HCT116 (cell line): Measurements from ENCODE around the gene CCNA2. TPM values are rescaled to one million over a fixed set of nuclear protein-coding genes. Genes with fewer than 3 reads are reported as not detected.

Source experiments
- ATAC-seq: fragments of 200-7000 bp; cut with Tn5 transposase; 2 replicates; pipeline ENCODE4 v1.9.1; 2020; ENCODE audit warnings: mild to moderate bottlenecking, moderate library complexity
- BruUV-seq: library from RNA; stranded (reverse); fragments of 400-500 nt; replicated peaks from 2 replicates; lab custom pipeline; 2021; lab: Mats Ljungman, UMichigan
- CTCF ChIA-PET: fragments of 300-600 bp; sonication (Branson Sonifier 250); formaldehyde crosslinking; loops from one replicate; lab custom pipeline; 2021; ENCODE audit warnings: antibody characterized with exemption; lab: Charles Lee
- POLR2A ChIA-PET: fragments of 300-600, 350-600 bp; sonication (Branson Sonifier 250); formaldehyde crosslinking; loops from one replicate; lab custom pipeline; 2021; ENCODE audit warnings: antibody characterized with exemption; lab: Charles Lee
- RAD21 ChIA-PET, 2 experiments: fragments of 300-600 bp; sonication (Branson Sonifier 250); formaldehyde crosslinking; loops; one replicate each; lab custom pipeline; 2023; ENCODE audit warnings: low total read pairs in 2 of 2; ENCODE audit not compliant: uncharacterized antibody in 2 of 2, unreplicated experiment in 2 of 2, low non-redundant PET in 1 of 2; lab: Charles Lee
- DNase-seq: peaks from one replicate; pipeline ENCODE4 v3.0.0-alpha.2; 2010; ENCODE audit warnings: low read depth, low spot score
- H2AFZ ChIP-seq: fragments of 200-600 bp; shearing (Covaris generic), sonication (generic); 2 replicates; pipeline ENCODE4 v1.6.1; 2017; ENCODE audit warnings: low read depth, mixed run types, mixed read lengths, antibody characterized with exemption, low read length; ENCODE audit not compliant: poor library complexity, severe bottlenecking
- H3K27ac ChIP-seq: 2 replicates; pipeline ENCODE4 v1.5.1; 2012; ENCODE audit warnings: low read depth, low read length
- H3K27me3 ChIP-seq: fragments of 200-600 bp; sonication (generic); 2 replicates; pipeline ENCODE4 v1.6.1; 2016; ENCODE audit warnings: mixed run types, low read length, mixed read lengths; ENCODE audit not compliant: insufficient read depth
- H3K36me3 ChIP-seq, 2 experiments: fragments of 200-500 bp in 1 of 2; fragments of 200-600 bp in 1 of 2; sonication (Bioruptor generic) in 1 of 2; sonication (generic) in 1 of 2; 2 replicates each; pipeline versions ENCODE4 v1.5.1 to v1.6.1; 2014 to 2016; ENCODE audit warnings: low read length in 2 of 2, inconsistent platforms in 1 of 2, mixed read lengths in 1 of 2, mixed run types in 1 of 2; ENCODE audit not compliant: insufficient read depth in 2 of 2, control insufficient read depth in 1 of 2
- H3K4me1 ChIP-seq, 2 experiments: fragments of 200-600 bp in 1 of 2; sonication (generic) in 1 of 2; 2 replicates each; pipeline versions ENCODE4 v1.5.1 to v1.6.1; 2012 to 2017; ENCODE audit warnings: low read length in 2 of 2, inconsistent platforms in 1 of 2, mild to moderate bottlenecking in 1 of 2, mixed read lengths in 1 of 2, mixed run types in 1 of 2, moderate library complexity in 1 of 2; ENCODE audit not compliant: insufficient read depth in 2 of 2, control insufficient read depth in 1 of 2
- H3K4me2 ChIP-seq: fragments of 200-600 bp; sonication (generic); 2 replicates; pipeline ENCODE4 v1.6.1; 2017; ENCODE audit warnings: mixed run types, low read length, mixed read lengths
- H3K4me3 ChIP-seq, 2 experiments: fragments of 200-600 bp in 1 of 2; sonication (generic) in 1 of 2; replicated peaks in 1 of 2; 2 replicates each; pipeline ENCODE4 v1.5.1; 2011 to 2016; ENCODE audit warnings: low read length in 2 of 2, control low read depth in 1 of 2, low read depth in 1 of 2, mild to moderate bottlenecking in 1 of 2, mixed read lengths in 1 of 2, mixed run types in 1 of 2
- H3K79me2 ChIP-seq: fragments of 200-600 bp; sonication (generic); 2 replicates; pipeline ENCODE4 v1.6.1; 2017; ENCODE audit warnings: mild to moderate bottlenecking, mixed run types, low read length, moderate library complexity, mixed read lengths; ENCODE audit not compliant: insufficient read depth
- H3K9ac ChIP-seq: fragments of 200-600 bp; sonication (generic); 2 replicates; pipeline ENCODE4 v1.6.1; 2016; ENCODE audit warnings: low read length, mixed read lengths
- H3K9me2 ChIP-seq: fragments of 200-600 bp; sonication (generic), shearing (Covaris generic); 2 replicates; pipeline ENCODE4 v1.6.1; 2017; ENCODE audit warnings: mixed run types, mild to moderate bottlenecking, moderate library complexity; ENCODE audit not compliant: insufficient read depth
- H3K9me3 ChIP-seq, 2 experiments: fragments of 200-500 bp in 1 of 2; fragments of 200-600 bp in 1 of 2; sonication (Bioruptor generic) in 1 of 2; sonication (generic) in 1 of 2; 2 replicates each; pipeline ENCODE4 v1.6.1; 2014 to 2017; ENCODE audit warnings: low read length in 2 of 2, mixed read lengths in 2 of 2, inconsistent platforms in 1 of 2, low read depth in 1 of 2, mild to moderate bottlenecking in 1 of 2, mixed run types in 1 of 2, moderate library complexity in 1 of 2; ENCODE audit not compliant: control insufficient read depth in 1 of 2, insufficient read depth in 1 of 2
- H4K20me1 ChIP-seq: fragments of 200-600 bp; sonication (generic), shearing (Covaris generic); 2 replicates; pipeline ENCODE4 v1.6.1; 2017; ENCODE audit warnings: mixed run types, mild to moderate bottlenecking, moderate library complexity; ENCODE audit not compliant: insufficient read depth
- CEBPB ChIP-seq: IDR thresholded peaks from 2 replicates; pipeline ENCODE4 v1.6.1; 2012; ENCODE audit warnings: low read depth
- EGR1 ChIP-seq: IDR thresholded peaks from 2 replicates; pipeline ENCODE4 v1.6.1; 2012; ENCODE audit warnings: low read depth
- ELF1 ChIP-seq: IDR thresholded peaks from 2 replicates; pipeline ENCODE4 v1.6.1; 2012; ENCODE audit warnings: low read depth, borderline replicate concordance
- EZH2phosphoT487 ChIP-seq: fragments of 200-600 bp; IDR thresholded peaks from 2 replicates; pipeline ENCODE4 v1.6.1; 2018; ENCODE audit warnings: antibody characterized with exemption, borderline replicate concordance
- FOSL1 ChIP-seq: IDR thresholded peaks from 2 replicates; pipeline ENCODE4 v1.6.1; 2012; ENCODE audit warnings: low read depth
- JUND ChIP-seq: IDR thresholded peaks from 2 replicates; pipeline ENCODE4 v1.6.1; 2012
- POLR2A ChIP-seq: IDR thresholded peaks from 2 replicates; pipeline ENCODE4 v1.7.0; 2011; ENCODE audit warnings: borderline replicate concordance; ENCODE audit not compliant: insufficient read depth, insufficient read length; ENCODE audit errors: extremely low read depth
- SP1 ChIP-seq: IDR thresholded peaks from 2 replicates; pipeline ENCODE4 v1.6.1; 2012; ENCODE audit warnings: low read depth
- SRF ChIP-seq: IDR thresholded peaks from 2 replicates; pipeline ENCODE4 v1.6.1; 2012; ENCODE audit warnings: low read depth
- YY1 ChIP-seq: IDR thresholded peaks from 2 replicates; pipeline ENCODE4 v1.6.1; 2011; ENCODE audit warnings: low read length, low read depth, moderate library complexity, mild to moderate bottlenecking; ENCODE audit not compliant: insufficient replicate concordance; ENCODE audit errors: extremely low read depth
- ZFX ChIP-seq: fragments of 450-650 bp; IDR thresholded peaks from 2 replicates; pipeline ENCODE4 v1.6.1; 2017
- intact Hi-C: fragments of 100-400 bp; cut with micrococcal nuclease; formaldehyde crosslinking; loops from 2 replicates; pipeline ENCODE4 v1.10.0; 2022
- total RNA-seq: library from RNA; stranded (reverse); gene quantifications from one replicate; pipeline ENCODE4 v1.2.1, GENCODE V29; 2021; ENCODE audit not compliant: unreplicated experiment
- TF ChIP-seq, protein P1 (sequence below): IDR thresholded peaks from 2 replicates; pipeline ENCODE4 v1.6.1; 2012; ENCODE audit warnings: low read depth
- TF ChIP-seq, protein P2 (sequence below), 3 experiments: fragments of 200-600 bp in 1 of 3; sonication (generic) in 1 of 3; IDR thresholded peaks in 2 of 3; conservative IDR thresholded peaks in 1 of 3; 2 replicates each; pipeline ENCODE4 v1.5.1; 2012 to 2017; ENCODE audit warnings: low read depth in 2 of 3, low read length in 2 of 3, antibody characterized with exemption in 1 of 3, borderline replicate concordance in 1 of 3, control low read depth in 1 of 3, mild to moderate bottlenecking in 1 of 3, mixed read lengths in 1 of 3, mixed run types in 1 of 3, moderate library complexity in 1 of 3; ENCODE audit not compliant: insufficient read depth in 1 of 3
- TF ChIP-seq, protein P3 (sequence below): IDR thresholded peaks from 2 replicates; pipeline ENCODE4 v1.6.1; 2012
- TF ChIP-seq, protein P4 (sequence below): IDR thresholded peaks from 2 replicates; pipeline ENCODE4 v1.6.1; 2011; ENCODE audit warnings: mild to moderate bottlenecking, low read length, moderate library complexity; ENCODE audit not compliant: insufficient replicate concordance; ENCODE audit errors: extremely low read depth

CCNA2 gene
- total RNA-seq, 1 experiment from 2014 or later: 75.4 TPM

DNA sequence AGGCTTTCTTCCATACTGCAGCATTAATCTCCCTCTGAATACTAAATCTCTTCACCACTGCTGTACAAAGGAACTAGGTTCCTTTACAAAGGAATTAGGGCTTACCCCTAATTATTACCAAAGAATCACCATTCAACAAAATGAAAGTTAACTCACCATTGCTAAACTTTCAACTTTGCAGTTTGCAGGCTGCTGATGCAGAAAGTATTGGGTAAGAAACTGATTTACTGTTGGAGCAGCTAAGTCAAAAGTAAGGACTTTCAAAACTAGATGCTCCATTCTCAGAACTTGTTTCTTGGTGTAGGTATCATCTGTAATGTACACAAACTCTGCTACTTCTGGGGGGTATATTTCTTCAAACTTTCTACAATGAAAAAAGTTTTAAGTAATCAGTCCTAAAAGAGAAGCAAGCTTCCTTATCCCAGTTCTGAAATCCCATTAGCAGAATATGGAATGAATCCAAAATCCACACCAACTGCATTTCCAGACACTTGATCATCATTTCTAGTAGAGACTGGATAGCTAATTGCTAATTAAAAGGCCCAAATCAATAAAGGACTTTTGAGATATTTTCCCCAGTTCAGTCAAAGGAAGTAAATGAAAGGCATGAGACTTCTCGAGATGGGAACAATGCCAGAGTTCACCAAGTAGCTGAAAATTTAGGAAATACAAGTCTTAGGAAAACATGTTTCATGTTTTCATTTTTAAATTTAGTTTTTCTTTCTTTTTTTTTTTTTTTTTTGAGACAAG is 4.3 kb downstream of the CCNA2 start:
- TF ChIP-seq YY1 (no peak), ELF1 (no peak), EZH2phosphoT487 (no peak), JUND (no peak), EGR1 (no peak), ZFX (no peak), FOSL1 (no peak), SP1 (no peak), POLR2A (no peak), SRF (no peak), CEBPB (no peak)
- TF ChIP-seq, protein P1, sequence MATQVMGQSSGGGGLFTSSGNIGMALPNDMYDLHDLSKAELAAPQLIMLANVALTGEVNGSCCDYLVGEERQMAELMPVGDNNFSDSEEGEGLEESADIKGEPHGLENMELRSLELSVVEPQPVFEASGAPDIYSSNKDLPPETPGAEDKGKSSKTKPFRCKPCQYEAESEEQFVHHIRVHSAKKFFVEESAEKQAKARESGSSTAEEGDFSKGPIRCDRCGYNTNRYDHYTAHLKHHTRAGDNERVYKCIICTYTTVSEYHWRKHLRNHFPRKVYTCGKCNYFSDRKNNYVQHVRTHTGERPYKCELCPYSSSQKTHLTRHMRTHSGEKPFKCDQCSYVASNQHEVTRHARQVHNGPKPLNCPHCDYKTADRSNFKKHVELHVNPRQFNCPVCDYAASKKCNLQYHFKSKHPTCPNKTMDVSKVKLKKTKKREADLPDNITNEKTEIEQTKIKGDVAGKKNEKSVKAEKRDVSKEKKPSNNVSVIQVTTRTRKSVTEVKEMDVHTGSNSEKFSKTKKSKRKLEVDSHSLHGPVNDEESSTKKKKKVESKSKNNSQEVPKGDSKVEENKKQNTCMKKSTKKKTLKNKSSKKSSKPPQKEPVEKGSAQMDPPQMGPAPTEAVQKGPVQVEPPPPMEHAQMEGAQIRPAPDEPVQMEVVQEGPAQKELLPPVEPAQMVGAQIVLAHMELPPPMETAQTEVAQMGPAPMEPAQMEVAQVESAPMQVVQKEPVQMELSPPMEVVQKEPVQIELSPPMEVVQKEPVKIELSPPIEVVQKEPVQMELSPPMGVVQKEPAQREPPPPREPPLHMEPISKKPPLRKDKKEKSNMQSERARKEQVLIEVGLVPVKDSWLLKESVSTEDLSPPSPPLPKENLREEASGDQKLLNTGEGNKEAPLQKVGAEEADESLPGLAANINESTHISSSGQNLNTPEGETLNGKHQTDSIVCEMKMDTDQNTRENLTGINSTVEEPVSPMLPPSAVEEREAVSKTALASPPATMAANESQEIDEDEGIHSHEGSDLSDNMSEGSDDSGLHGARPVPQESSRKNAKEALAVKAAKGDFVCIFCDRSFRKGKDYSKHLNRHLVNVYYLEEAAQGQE: no peak
- TF ChIP-seq, protein P2, sequence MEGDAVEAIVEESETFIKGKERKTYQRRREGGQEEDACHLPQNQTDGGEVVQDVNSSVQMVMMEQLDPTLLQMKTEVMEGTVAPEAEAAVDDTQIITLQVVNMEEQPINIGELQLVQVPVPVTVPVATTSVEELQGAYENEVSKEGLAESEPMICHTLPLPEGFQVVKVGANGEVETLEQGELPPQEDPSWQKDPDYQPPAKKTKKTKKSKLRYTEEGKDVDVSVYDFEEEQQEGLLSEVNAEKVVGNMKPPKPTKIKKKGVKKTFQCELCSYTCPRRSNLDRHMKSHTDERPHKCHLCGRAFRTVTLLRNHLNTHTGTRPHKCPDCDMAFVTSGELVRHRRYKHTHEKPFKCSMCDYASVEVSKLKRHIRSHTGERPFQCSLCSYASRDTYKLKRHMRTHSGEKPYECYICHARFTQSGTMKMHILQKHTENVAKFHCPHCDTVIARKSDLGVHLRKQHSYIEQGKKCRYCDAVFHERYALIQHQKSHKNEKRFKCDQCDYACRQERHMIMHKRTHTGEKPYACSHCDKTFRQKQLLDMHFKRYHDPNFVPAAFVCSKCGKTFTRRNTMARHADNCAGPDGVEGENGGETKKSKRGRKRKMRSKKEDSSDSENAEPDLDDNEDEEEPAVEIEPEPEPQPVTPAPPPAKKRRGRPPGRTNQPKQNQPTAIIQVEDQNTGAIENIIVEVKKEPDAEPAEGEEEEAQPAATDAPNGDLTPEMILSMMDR (IDR thresholded peaks at IDR 0.05 in 2 of 3, conservative IDR thresholded peaks at IDR 0.05 in 1 of 3; ENCODE audit: borderline replicate concordance in 1 of 3, insufficient read depth in 1 of 3, low read depth in 2 of 3, low read length in 2 of 3): no peak
- TF ChIP-seq, protein P3, sequence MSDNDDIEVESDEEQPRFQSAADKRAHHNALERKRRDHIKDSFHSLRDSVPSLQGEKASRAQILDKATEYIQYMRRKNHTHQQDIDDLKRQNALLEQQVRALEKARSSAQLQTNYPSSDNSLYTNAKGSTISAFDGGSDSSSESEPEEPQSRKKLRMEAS: no peak
- TF ChIP-seq, protein P4, sequence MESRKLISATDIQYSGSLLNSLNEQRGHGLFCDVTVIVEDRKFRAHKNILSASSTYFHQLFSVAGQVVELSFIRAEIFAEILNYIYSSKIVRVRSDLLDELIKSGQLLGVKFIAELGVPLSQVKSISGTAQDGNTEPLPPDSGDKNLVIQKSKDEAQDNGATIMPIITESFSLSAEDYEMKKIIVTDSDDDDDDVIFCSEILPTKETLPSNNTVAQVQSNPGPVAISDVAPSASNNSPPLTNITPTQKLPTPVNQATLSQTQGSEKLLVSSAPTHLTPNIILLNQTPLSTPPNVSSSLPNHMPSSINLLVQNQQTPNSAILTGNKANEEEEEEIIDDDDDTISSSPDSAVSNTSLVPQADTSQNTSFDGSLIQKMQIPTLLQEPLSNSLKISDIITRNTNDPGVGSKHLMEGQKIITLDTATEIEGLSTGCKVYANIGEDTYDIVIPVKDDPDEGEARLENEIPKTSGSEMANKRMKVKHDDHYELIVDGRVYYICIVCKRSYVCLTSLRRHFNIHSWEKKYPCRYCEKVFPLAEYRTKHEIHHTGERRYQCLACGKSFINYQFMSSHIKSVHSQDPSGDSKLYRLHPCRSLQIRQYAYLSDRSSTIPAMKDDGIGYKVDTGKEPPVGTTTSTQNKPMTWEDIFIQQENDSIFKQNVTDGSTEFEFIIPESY: no peak
- H2AFZ ChIP-seq: no peak overlapping the region
- DNase-seq (no peak), ATAC-seq (no peak)
- no peak overlapping the region for H3K27ac ChIP-seq
- peaks cover 64% of the 10 kb centered on the region in 2 experiments for H3K36me3 ChIP-seq
- H4K20me1 ChIP-seq: peaks cover 20% of the 10 kb centered on the region; the same call in 1 of the 2 replicates
- no peak overlapping the region for H3K9ac ChIP-seq
- intact Hi-C loops: no loop called here
- H3K4me2 ChIP-seq: no peak overlapping the region
- ChIA-PET POLR2A (no interaction called here), CTCF (no interaction called here), RAD21 (no interaction called here)
- no peaks in the 10 kb centered on the region for H3K9me2 ChIP-seq
- BruUV-seq: no TSS peak
- H3K79me2 ChIP-seq: peaks cover 91% of the 10 kb centered on the region
- H3K9me3 ChIP-seq: no peaks in the 10 kb centered on the region
- H3K27me3 ChIP-seq: no peaks in the 10 kb centered on the region
- H3K4me1 ChIP-seq: peaks cover 0 to 13% of the 10 kb centered on the region in 2 experiments; a peak in 2 of 4 replicates
- no peak overlapping the region for H3K4me3 ChIP-seq
